Measurements from ENCODE around the gene KIAA1755.

The KIAA1755 gene

DNA sequence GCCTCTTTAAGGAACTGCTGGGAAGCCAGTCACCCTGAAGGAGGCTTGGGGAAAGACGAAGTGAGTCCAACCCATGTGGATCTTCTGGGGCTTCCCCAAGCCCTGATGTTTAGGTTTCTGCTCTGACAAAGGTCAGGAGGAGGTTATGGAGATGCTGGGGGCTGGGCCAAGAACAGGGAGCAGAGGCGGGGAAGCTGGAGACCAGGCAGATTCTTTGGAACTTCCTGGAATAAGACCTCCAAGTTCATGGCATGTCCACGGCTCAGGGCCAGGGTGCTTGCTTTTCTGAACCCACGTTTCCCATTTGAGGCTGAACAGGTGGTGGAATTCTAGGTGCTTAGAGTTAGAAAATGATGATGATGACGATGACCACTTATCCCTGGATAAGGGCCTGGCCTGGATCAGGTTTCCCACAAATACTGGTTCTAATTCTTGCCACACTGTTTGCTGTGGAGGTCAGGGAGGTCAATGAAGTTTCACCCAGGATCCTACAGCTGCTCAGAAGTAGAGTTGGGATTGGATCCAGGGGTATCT lies 65.5 kb downstream of the KIAA1755 start:
- DNase-seq (ENCODE audit: low read depth, low spot score) = no peak

GRCh38 chr20:38193586-38194105 lies 66.9 kb downstream of the KIAA1755 start:
- no peak for DNase-seq (ENCODE audit: low read depth, low spot score)

More for the DNA sequence above, 65.5 kb downstream of the KIAA1755 start:
- no peak overlapping the region for H3K27ac ChIP-seq

GRCh38 chr20:38192323-38192885 lies 68.1 kb downstream of the KIAA1755 start:
- no peak overlapping the region for H3K27ac ChIP-seq
- no peak for DNase-seq (ENCODE audit: low read depth, low spot score)

More at GRCh38 chr20:38193586-38194105, 66.9 kb downstream of the KIAA1755 start:
- no peak overlapping the region for H3K27ac ChIP-seq

- no peak for DNase-seq (ENCODE audit: low read depth, low spot score)
- no peak overlapping the region for H3K27ac ChIP-seq
Measured at GRCh38 chr20:38191654-38192053, 68.9 kb downstream of the KIAA1755 start.

DNA sequence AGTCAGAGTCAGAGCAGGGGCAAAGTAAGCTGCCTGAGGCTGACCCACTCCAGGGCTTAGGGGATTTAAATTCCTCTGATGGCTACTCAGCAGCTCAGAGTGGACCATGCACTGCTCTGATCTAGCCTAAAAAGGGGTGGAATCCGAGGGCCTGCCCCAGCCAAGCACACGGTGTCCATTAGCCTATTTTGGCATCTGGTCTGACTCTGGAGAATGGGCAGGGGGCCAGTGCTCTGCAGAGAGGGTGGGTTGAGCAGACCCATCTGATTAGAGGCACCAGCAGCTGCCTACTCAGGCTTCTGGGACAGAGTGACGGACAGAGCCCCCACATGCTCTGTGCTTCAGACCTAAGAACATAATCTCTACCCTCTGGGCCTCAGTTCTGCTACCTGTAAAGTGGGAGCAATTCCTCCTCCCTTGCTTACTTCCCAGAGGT lies 69.6 kb downstream of the KIAA1755 start:
- no peak overlapping the region for H3K27ac ChIP-seq
- DNase-seq (ENCODE audit: low read depth, low spot score) = no peak

GRCh38 chr20:38190166-38190565 lies 70.4 kb downstream of the KIAA1755 start:
- H3K27ac ChIP-seq = no peak overlapping the region
- no peak for DNase-seq (ENCODE audit: low read depth, low spot score)

DNA sequence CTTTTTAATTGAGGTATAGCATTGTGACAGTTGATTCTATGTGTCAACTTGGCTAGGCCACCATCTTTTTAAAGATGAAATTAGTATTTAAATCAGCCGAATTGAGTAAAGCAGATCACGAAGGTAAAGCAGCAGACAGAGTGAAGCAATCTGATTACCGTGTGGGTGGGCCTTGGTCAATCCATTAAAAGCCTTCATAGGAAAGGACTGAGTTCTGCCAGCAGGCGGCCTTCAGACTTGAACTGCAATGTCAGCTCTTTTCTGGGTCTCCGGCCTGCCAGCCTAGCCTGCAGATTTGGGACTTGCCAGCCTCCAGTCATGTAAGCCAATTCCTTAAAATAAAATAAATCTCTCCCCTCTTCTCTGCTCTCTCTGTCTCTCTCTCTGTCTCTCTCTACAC lies 73.0 kb downstream of the KIAA1755 start:
- H3K27ac ChIP-seq = peak overlapping the region; percentile 68
- no peak for DNase-seq (ENCODE audit: low read depth, low spot score)

DNA sequence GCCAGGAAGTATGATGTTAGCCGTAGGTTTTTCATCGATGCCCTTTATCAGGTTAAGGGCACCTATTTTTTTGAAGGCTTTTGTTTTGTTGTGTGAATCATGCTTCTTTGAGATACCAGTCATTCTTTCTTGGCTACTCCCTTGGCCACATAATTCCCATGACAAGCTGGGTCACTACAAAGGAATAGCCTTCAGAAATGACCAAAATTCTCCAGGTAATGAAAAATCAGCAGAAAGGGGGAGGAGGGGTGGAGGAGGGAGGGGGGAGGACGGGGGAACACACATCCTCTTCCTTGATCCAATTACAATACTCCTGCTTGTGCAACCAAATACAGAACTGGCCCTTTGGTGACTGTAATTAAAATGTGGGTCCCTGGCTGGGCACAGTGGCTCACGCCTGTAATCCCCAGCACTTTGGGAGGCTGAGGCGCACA lies 73.7 kb downstream of the KIAA1755 start:
- peak; percentile 27 for DNase-seq (ENCODE audit: low read depth, low spot score)
- H3K27ac ChIP-seq = peak overlapping the region; percentile 68

GRCh38 chr20:38184101-38184500 lies 76.4 kb downstream of the KIAA1755 start:
- peak overlapping the region; percentile 57 for H3K27ac ChIP-seq
- DNase-seq (ENCODE audit: low read depth, low spot score) = peak; percentile 65

- no peak overlapping the region for H3K27ac ChIP-seq
- DNase-seq (ENCODE audit: low read depth, low spot score) = no peak
Measured at GRCh38 chr20:38181971-38182370, 78.6 kb downstream of the KIAA1755 start.

DNA sequence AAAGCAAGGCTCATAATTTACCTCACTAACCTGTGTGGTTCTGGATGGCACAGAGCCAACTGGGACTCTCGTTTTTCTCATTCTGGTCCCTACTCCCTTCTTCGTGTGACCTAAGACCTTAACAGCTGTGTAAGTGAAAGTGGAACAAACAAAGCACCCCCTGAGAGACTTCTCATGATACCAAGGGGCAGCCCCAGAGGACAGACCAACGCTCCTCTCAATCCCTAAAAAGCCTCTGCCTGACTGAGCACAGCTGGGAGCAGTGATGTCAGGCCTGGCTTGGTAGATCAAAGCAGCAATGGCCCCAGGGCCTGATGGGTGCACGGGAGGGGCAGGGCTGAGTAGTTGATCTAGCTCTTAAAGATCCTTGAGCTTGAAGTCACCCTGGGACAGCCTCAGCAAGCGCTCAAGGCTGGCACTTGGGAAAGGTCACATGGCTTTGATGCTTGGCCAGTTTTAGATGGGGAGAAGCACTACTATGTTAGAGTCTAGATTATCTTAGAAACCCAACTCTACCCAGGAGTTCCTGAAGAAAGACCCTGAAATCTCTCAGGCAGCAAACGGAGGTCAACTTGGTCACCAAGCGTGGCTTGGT lies 79.2 kb downstream of the KIAA1755 start:
- no peak for DNase-seq (ENCODE audit: low read depth, low spot score)
- no peak overlapping the region for H3K27ac ChIP-seq

GRCh38 chr20:38180781-38181180 lies 79.8 kb downstream of the KIAA1755 start:
- no peak for DNase-seq (ENCODE audit: low read depth, low spot score)
- no peak overlapping the region for H3K27ac ChIP-seq

DNA sequence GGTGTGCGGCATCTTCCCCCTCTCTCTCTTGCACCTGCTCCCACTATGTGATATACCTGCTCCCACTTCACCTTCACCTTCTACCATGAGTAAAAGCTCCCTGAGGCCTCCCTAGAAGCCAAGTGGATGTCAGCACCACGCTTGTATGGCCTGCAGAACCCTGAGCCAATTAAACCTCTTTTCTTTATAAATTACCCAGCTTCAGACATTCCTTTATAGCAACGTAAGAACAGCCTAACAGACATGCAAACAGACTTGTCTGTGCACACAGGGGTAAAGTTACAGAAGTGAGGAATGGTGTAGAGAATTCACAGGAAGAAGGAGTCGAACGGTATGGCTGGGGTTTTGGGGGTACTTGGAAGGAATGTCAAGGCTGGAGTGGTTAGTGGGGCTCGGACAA lies 80.7 kb downstream of the KIAA1755 start:
- H3K27ac ChIP-seq = no peak overlapping the region
- no peak for DNase-seq (ENCODE audit: low read depth, low spot score)

GRCh38 chr20:38178581-38178980 lies 82.0 kb downstream of the KIAA1755 start:
- no peak overlapping the region for H3K27ac ChIP-seq

GRCh38 chr20:38178065-38178491 lies 82.5 kb downstream of the KIAA1755 start:
- H3K27ac ChIP-seq = no peak overlapping the region
- DNase-seq (ENCODE audit: low read depth, low spot score) = no peak

More at GRCh38 chr20:38178581-38178980, 82.0 kb downstream of the KIAA1755 start:
- no peak for DNase-seq (ENCODE audit: low read depth, low spot score)

GRCh38 chr20:38177201-38177600 lies 83.3 kb downstream of the KIAA1755 start:
- no peak overlapping the region for H3K27ac ChIP-seq
- DNase-seq (ENCODE audit: low read depth, low spot score) = no peak

DNA sequence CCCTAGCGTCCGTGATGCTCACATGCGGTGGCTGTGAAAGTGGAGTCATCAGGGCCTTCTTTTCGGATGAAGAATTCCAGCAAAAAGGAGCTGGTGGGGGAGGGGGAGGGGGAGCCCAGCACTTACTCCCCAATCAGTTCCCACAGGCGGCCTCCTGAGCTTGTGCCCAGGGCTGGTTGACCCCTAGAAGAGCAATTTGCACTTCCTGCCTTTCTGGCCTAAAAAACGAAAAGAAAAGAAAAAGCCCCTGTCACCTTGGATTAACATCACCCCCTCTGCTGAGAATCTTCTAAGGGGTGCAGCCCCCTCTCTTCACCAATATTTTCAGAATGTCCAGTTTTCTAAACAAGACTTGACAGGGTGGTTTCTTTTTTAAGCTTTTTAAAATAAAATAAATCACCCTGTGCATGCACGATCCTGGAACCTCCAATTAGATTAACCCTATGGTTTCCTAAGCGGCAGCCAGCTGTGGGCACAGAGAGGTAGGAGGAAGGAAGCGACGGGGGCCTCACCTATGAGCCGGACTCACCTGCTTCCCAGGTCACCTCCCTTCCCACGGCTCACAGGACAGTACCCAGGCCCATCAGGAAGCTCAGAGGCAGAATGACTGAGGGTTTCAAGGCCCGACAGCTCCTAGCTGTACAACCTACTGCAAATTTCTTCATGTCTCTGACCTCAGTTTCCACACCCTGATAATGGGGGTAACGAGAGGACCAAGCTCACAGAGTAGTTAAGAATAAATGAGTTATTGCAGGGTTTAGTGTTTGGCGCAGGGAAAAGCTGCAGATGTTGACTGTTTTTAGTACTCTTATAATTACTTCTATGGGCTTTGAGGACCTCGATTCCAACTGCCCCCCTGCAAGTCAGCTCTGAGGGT lies 85.0 kb downstream of the KIAA1755 start:
- no peak overlapping the region for H3K27ac ChIP-seq
- no peak for DNase-seq (ENCODE audit: low read depth, low spot score)

DNA sequence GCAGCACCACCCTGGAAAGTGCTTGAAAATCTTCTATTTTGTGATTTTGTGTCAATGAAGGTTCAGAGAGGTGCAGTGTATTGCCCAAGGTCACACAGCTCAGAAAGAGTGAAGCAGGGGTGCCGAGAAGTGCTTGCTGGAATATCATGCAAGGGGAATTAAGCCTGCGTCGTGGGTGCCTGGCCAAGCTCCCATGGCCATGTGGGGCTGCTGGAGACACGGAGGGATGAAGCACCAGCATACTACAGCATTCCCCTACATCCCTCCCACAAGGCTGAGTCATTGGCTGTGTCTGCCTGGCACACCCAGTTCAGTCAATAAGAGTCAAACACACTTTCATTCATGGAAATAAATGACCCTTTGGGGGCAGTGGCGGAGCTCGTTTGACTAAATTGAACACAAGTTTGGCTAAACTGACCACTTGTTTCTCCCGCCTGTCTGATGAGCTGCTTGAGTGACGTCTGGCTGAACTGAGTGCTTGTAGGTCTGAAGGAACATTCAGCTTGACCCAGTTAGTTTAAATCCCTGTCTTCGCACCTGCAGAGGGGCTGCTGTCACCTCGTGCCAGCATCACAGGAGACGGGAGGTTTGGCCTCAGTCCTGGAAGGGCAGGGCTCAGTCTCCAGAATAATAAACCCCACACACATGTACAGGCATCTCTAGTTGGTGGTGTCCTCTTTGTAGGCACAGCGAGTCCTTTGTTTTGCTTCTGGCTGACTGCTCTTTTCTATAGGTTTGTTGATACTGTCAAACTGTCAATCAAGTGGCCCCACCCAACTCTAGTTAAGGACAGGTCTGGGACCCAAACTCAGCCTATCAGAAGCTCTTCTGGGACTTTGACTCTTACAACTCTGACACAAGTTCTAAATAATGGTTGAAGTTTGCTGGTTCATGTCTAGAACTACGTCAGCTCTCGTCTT lies 87.0 kb downstream of the KIAA1755 start:
- DNase-seq (ENCODE audit: low read depth, low spot score) = peak; percentile 55
- H3K27ac ChIP-seq = peak overlapping the region; percentile 36

- DNase-seq (ENCODE audit: low read depth, low spot score) = no peak
Measured at GRCh38 chr20:38172408-38172807, 88.1 kb downstream of the KIAA1755 start.

GRCh38 chr20:38171675-38172043 lies 88.9 kb downstream of the KIAA1755 start:
- DNase-seq (ENCODE audit: low read depth, low spot score) = no peak
- no peak overlapping the region for H3K27ac ChIP-seq

More at GRCh38 chr20:38172408-38172807, 88.1 kb downstream of the KIAA1755 start:
- no peak overlapping the region for H3K27ac ChIP-seq

All from epithelial cell of prostate (primary cell).